ENCODE measurements around the gene IRF4.

GRCh38 chr6:374956-375355 lies 16.6 kb upstream of the IRF4 start:
- TF ChIP-seq CTCF (conservative IDR thresholded peaks at IDR 0.05; ENCODE audit: low read depth, low read length) (no peak), EZH2 (IDR thresholded peaks at IDR 0.05; ENCODE audit: borderline replicate concordance, low read depth, low read length, poor library complexity, severe bottlenecking) (no peak)

Measured in A673 (cell line).